Stimulated activated CD8-positive, alpha-beta memory T cell treated with anti-CD3 and anti-CD28 coated beads, Interleukin-12 subunit alpha, Interleukin-12 subunit beta, amount 100 ng/mL, for 1 hour (primary cell): ENCODE results near the gene HLA-DPB1.
"Not testable (repeated sequence)": the region's sequence is repeated elsewhere in the genome, so short reads cannot be mapped to it uniquely, and the experiment has no call there.

Experiments
- DNase-seq: peaks from one replicate; pipeline ENCODE4 v3.0.0-alpha.2; 2020; ENCODE audit warnings: low read depth

Gene HLA-DPB1

DNA sequence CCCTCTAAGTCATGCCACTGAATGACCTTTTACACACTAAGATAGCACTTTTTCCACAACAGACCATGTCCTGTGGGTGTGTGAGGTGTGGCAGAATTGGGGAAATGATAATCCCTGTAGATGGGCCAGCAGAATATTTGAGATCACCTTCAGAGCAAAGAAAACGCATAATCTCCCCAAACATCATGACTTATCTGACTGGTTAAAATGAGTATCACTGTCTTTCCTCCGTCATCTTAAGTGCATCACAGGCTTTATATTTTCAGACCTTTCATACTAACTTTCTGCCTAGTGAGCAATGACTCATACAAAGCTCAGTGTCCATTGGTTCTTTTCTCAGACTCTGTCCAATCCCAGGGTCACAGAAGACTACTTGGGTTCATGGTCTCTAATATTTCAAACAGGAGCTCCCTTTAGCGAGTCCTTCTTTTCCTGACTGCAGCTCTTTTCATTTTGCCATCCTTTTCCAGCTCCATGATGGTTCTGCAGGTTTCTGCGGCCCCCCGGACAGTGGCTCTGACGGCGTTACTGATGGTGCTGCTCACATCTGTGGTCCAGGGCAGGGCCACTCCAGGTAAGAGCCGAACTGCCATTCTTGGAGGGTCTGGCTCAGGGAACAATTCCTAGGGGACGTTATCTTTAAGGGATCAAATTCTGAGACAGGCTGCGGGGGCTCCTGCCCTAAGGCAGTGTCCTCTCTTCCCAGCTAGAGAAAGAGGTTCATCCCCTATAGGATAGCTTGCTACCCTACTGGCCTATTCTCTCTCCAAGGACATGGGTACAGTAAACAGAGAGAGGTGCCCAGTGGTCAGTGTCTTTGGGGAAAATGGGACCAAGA, at the start of gene HLA-DPB1:
Gene HLA-DPB1, plus strand, starts transcription at position 423 of the 838 bp plus-strand sequence. Its CDS starts 52 bp downstream, at position 475.
- no peak for DNase-seq

DNA sequence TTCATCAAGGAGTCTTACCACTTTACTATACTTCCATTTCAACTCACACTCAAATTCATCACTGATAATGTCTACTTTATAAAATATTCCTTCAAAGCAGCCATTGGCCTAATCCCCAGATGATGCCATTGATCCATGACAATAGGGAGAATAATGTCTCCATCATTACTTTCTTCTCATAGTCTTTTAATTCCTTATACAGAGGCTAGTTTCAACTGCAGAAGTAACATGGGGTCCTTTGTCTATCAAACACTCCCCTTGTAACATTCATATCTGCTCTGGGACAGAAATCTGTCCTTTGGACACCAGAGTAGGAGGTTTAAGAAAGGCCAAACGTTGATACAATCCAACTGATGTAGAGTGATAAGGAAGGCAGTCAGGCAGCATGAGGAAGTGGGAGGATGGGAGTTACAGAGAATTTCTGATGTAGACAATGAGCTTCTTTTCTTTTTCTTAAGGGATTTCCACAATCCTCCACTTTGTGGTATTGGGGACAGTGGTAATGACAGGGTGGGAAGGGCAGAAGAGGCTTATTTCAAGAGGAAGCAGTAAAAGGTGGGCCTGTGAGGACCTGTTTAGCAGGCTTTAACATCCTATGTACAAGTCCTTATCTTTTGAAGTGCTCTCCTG, 47.5 kb upstream of the HLA-DPB1 start:
- no peak for DNase-seq

DNA sequence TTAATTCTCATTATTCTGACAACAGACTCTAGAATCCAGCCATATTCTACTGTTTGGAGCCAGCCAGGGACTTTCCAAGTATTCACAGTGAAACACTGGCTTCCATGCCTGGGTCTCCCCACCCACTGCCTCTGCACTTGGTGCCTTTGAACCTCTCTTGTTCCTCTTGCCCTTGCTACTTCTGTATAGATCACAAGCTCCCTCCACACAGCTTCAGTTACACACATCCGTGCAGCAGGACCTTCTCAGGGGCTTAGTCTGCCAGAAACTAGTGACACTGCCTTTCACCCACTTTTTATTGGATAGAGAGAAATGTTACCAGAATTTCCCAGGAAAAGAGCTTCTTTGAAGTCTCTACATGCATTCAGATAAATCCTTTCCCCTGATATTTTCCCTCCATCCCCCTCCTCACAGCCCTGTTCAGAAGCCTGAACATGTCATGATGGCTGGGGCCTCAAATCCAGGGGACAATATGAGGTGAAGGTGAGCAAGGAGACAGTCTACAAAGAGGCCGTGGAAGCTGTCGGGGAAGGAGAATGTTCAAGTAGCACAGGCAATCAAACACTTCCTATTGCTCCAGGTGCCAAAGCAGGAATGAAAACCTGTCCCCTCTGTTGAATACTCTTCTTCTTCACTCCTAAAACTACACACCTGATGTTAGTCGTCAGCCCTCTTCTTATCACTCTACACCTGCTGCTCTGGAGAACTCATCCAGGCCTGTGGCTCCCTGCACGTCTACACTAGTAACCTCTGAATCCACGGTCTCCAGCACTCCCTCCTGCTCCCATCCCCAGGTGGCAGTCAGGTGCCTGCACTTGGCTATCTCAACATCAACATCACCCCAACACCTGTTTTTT, 46.2 kb upstream of the HLA-DPB1 start:
- no peak for DNase-seq

DNA sequence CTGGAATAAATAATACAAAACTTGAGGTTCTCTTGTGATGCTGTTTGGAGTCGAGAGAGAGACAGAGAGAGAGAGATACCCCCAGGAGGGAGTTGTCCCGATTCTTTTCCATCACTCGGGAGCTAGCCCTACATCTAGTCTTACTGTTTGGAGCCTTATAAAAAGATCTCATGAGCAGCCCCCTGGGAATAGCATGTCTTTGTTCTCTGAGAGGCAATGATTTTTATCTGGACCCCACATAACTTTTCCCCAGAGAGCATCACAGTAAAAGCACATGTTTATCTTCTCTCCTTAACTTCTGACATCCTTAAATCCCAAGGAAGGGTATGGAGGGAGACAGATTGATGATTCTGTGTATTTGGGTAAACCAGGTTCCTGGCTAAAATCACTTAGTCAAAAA, 45.5 kb upstream of the HLA-DPB1 start:
- DNase-seq: no peak

DNA sequence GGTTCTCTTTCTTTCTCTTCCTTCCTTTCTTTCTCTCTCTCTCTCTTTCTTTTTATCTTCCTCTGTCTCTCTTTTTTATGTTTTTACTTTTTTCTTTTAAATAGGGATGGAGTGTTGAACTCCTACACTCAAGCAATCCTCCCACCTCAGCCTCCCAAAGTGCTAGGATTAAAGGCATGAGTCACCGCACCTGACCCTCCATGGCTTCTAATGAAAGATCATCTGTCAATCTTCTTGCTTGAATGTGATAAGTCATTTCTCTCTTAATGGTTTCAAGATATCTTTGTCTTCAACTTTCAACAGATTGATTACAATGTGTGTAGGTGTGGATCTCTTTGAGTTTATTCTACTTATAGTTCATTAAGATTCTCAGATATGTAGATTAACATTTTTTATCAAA, 41.2 kb upstream of the HLA-DPB1 start:
- no peak for DNase-seq

DNA sequence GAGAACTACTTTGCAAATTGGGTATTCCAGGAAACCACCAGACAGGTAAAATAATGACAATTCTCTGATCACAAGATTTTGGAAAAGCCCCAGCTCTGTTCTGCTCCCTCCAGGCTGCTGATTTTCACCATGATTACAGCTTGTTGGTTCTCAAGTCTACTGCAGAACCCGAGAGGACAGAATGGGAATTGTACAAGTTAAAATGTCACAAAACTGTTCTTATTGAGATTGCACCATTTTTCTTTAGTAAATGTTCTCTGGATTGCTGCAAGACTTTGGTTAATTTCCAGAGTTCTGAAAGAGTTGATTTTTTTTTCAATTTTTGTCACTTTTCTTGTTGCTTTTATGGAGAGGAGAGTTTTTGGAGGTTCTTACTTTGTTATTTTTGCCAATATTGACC, 39.3 kb upstream of the HLA-DPB1 start:
- no peak for DNase-seq

DNA sequence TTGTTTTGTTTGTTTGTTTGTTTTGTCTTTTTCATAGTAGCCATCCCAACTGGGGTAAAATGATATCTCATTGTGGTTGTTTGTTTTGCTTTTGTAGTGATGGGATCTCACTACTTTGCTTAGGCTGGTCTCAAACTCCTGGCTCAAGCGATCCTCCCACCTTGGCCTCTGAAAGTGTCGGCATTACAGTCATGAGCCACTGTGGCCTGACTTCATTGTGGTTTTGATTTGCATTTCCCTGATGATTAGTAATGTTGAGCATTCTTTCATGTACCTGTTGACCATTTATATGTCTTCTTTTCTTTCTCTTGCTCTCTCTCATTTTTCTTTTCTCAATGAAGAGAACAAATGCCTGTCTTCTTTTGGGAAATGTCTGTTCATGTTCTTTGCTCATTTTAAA, 35.6 kb upstream of the HLA-DPB1 start:
- DNase-seq: no peak

DNA sequence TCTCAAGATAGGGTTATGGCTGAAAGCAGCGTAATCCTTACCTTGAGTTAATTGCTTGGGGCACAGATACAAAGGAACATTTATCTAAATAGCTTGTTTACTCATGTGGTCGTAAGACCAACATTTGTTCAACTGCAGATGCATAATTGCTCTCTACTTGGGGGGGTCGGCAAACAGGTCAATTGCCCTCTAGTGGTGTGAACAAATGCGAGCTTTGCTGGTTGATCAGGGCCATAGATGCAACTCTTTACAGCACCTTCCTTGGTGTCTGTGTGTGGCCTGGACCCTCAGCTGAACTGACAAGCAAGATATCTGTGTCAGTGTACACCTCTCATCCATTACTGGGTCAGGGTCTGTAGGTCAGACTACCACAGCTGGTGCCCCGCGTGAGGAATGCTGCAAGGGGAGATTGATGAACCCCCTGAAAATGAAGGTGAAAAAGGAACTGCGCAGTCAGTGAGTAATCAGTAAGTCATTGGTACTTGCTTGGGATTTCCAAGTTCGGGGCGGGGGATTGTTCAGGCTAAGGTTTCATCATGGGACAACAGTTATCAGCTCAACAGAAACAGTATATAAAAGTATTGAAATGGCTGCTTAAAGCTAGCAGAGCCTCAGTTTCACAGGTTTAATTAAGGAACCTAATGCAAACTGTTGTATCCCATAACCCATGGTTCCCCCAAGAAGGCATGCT, 26.3 kb upstream of the HLA-DPB1 start:
- no peak for DNase-seq

DNA sequence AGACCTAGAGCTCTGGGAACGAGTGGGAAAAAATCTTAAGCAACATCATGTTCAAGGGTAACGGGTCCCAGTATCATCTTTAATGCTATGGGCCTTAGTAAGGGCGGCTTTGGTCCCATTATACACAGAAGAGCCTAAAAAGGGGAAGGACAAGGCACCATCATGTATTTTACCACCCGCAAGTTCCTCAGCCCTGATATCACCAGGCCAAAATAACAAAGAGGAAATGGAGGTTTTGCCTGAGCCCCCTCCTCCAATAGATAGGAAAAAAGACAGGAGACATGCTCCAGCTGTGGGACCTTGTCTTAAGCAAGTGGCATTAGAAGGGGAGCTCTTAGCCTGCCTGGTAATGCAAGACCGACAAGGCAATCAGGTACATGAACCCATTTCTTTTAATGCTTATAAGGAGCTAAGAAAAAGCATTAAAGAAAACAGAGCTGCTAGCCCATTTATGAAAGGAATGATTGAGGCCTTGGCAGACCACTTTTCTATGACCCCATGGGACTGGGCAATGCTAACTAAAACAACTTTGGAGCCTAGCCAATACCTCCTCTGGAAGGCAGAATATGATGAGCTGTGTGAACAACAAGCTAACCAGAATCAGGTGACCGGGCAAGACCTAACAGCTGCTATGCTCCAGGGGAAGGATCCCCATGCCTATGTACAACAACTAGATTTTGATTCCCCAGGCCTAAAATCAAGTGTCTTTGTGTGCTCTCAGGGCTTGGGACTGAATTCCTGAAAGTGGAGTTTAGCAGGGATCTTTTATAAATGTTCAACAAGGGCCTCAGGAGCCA, 25.6 kb upstream of the HLA-DPB1 start:
- DNase-seq: no peak

DNA sequence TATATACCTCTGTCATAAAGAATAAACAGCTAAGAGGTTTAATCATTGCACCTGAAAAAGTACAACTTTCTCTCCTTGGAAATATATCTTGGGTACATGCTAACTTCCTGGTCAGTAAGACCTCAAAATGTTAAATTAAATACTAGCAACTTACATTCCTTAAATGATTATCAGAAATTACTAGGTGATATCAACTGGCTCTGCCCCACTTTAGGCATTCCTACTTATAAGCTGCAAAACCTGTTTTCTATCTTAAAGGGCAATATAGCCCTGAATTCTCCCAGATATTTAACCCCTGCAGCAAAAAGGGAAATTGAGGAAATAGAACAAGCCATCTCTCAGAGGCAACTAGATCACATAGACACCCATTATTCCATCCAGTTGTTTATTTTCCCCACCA, 23.2 kb upstream of the HLA-DPB1 start:
- DNase-seq: no peak

DNA sequence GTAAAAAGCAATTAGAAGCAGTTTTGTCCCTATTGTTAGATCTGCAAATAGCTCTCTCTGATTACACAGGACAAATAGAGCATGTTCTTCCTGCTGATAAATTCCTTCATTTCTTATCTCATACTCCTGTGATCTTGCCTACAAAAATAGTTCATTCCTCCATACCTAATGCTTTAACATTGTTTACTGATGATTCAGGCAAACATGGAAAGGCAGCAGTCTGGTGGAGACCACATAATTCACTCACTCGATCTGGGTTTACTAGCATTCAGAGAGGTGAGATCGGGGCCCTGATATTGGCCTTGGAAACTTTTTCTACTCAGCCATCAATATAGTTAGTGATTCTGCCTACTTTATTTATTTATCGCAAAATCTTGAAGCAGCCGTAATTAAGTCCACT, 22.6 kb upstream of the HLA-DPB1 start:
- DNase-seq: no peak

DNA sequence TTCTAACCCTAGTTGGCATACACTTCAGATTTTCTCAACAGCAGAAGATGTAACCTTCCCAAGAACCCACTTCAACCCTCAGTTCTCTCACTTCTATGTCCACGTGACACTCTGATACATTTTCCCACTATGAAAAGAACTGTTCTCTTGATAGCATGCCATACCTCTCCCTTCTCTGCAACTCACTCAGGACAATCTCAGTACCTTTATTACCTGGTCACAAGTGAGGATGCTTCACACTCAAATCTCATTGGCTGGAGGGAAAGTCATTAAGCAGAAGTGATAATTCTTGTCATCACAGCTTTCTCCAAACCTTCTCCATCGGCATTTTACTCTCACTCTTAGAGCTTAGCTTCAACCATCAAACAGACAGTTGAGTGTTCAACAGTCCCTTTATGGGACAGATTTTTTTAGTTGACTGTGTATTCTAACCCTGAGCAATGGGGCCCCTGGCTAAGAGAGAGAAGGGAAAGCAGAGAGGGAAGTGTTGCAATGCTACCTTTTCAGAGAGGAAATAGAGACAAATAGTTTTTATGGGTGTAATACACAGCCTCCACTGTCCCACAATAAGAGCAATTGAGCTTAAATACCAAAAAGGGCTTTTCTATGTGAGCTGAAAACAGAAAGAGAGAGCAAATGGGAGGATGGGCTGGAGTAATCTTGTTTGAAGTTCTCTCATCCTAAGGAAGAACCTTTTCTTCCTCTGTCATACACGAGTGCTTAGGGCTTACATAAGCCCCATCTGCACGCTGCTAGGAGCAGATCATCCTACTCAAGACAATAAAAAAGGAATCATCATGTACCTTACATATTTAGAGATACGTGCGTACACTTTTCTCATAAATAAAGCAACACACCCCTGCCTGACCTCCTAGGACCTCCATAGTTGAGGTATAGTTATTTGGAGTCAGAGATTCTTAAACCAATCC, 18.3 kb upstream of the HLA-DPB1 start:
- DNase-seq: no peak

DNA sequence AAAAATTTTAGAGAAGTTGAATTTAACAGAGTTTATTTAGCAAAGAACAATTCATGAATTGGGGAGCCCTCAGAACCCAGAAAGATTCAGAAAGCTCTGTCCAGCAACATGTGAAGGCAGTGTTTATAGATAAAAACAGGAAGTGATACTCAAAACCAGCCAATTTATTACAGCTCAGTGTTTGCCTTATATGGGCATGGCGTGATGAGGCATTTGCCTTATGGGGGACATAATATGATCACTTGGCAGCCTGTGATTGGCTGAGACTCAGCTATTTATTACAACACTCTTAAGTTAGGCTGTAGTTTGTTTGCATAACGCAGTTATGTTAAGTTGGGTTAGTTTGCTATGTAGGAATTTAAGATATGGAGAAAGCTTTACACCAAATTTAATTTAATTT, 13.8 kb upstream of the HLA-DPB1 start:
- DNase-seq: no peak

DNA sequence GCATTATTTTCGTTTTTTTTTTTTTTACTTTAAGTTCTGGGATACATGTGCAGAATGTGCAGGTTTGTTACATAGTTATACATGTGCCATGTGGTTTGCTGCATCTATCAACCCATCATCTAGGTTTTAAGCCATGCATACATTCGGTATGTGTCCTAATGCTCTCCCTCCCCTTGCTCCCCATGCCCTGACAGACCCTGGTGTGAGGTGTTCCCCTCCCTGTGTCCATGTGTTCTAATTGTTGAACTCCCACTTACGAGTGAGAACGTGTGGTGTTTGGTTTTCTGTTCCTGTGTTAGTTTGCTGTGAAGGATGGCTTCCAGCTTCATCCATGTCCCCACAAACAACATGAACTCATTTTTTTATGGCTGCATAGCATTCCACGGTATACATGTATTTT, 12.4 kb upstream of the HLA-DPB1 start:
- not testable (repeated sequence) for DNase-seq

DNA sequence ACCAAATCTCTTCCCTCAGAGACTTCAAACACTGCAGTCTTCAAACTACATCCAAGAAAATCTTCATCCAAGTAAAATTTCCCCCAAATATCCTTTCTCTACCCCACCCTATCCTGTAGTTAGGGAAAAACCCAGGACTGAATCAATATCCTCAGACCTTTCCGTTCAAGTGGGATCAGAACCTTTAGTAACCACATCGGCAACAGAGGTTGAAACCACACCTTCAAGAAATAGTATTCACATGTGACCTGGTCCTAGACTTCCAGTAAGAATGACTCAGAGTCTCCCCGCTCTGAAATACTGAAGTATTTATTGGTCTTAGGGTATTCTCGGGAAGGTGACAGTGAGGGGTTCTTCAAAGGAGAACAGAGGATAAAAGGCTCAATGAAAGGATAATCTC, 11.1 kb upstream of the HLA-DPB1 start:
- DNase-seq: no peak

DNA sequence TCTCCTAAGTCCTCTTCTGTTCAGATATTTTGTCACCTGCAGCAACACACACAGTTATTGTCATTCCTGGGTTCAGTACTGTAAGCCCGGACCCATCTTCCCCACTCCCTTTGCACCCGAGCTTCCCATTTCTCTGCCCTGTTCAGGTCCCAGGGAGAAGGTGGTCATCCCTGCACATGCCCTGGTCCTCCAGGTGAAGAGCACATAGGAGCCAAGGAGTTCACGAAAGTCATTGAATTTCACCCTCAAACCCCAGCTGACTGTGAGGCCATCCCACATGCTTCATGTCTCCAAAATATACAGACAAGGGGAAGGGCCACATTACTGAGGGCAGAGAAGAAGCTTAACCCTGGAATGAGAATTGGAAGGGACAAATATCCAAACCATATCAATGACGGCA, 10.5 kb upstream of the HLA-DPB1 start:
- DNase-seq: no peak

DNA sequence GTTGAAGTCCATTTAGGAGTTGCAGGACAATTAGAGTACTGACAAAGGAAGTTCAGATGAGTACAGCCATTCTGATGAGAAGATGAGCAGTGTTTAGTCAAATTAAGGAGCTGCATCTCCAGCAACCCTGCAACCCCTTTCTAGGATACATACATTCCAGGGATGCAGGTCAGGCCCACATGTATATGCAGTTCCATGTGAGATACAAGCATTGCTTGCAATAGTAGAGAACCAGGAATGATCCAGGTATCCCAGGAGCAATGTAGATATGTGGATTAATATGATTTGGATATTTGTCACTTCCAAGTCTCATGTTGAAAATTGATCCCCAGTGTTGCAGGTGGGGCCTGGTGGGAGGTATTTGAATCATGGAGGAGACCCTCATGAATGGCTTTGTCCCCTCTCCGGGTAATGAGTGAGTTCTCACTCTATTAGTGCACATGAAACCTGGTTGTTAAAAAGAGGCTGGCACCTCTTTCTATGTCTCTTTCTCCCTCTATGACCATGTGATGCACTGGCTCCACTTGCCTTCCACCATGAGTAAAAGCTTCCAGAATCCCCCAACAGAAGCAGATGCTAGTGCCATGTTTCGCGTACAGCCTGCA, 8.8 kb upstream of the HLA-DPB1 start:
- DNase-seq: no peak

DNA sequence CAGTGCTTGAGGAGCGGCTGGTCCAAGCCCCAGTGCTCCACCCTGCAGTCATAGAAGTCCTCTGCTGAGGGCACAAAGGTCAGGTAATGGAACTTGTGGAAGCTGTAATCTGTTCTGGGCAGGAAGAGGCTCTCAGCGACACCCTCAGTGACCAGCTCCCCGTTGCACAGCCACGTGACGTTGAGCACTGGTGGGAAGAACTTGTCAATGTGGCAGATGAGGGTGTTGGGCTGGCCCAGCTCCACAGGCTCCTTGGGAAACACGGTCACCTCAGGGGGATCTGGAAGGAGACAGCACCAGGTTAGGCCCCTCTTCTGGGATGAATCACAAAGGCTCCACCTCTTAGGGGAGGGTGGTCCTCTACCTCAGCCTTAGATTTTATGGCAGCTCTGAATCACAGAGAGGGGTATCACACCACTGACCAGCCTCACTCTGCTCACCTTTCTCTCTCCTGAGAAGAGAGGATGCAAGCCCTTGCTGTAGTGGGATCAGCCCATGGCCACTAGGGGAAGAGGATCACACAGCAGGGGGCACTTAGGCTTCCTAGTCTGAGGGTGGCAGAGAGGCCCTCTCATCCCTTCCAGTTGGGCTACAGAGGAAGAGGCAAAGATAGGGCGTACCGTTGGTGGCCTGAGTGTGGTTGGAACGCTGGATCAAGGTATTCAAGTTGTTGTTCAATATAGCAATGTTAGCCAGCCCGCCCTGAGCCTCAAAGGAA, 6.6 kb upstream of the HLA-DPB1 start:
- DNase-seq: no peak

DNA sequence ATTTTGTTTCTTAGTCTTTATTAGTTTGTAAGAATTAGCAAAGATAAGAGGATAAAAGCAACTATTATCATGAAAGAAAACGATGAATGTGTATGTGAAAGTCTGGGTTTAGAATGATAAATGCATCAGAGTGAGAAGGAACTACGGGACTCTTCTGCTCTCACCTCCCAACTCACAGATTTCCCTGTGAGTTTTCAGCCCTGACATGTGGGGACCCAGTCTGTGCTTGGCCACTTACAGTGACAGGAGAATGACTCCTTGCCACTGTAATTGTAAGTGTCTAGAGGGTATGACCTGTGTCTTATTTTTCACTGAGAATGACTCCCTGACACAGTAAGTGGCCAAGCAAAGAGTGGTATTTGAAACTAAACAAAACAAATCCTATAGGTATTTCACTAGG, 4.9 kb upstream of the HLA-DPB1 start:
- no peak for DNase-seq
